ENCODE results near the gene DUSP22. TPM values are rescaled to one million over a fixed set of nuclear protein-coding genes. Genes with fewer than 3 reads are reported as not detected.
A peak's percentile ranks its signal among the peaks of the same experiment; 100 is the strongest.

The DUSP22 gene
- total RNA-seq, 4 donors from 2014 or later, result 34.7 to 75.9 (median 48.5) TPM

GRCh38 chr6:378090-378957 is 86.0 kb downstream of the DUSP22 start:
- Histone ChIP-seq H3K36me3 (no peaks in the 10 kb centered on the region), H3K9me3 (no peaks in the 10 kb centered on the region), H3K27me3 (no peaks in the 10 kb centered on the region), H3K4me1 (peaks cover 0 to 14% (median 3%) of the 10 kb centered on the region in 4 donors), H3K27ac (peak overlapping the region in 1 of 4 donors; percentile 67), H3K4me3 (no peak overlapping the region)
- DNase-seq, result peak in 2 of 3 donors; percentile 60 to 74
- TF ChIP-seq POLR2A (IDR thresholded peaks at IDR 0.05) (no peak), CTCF (IDR thresholded peaks at IDR 0.05) (no peak)

- Histone ChIP-seq H3K27ac (peak overlapping the region in 1 of 4 donors; percentile 67), H3K27me3 (no peaks in the 10 kb centered on the region), H3K9me3 (no peaks in the 10 kb centered on the region), H3K4me3 (peak overlapping the region in 1 of 4 donors; percentile 12), H3K36me3 (no peaks in the 10 kb centered on the region), H3K4me1 (peaks cover 0 to 14% (median 3%) of the 10 kb centered on the region in 4 donors)
- no peak for DNase-seq
- TF ChIP-seq CTCF (IDR thresholded peaks at IDR 0.05), result no peak
- no peak for TF ChIP-seq POLR2A (IDR thresholded peaks at IDR 0.05)
These were observed 86.7 kb downstream of the DUSP22 start for GRCh38 chr6:378958-379409.

- TF ChIP-seq CTCF (IDR thresholded peaks at IDR 0.05), result no peak
- no peak for TF ChIP-seq POLR2A (IDR thresholded peaks at IDR 0.05)
- H3K4me3 ChIP-seq, result peak overlapping the region in 1 of 4 donors; percentile 12
- DNase-seq, result peak in 2 of 3 donors; percentile 77 to 78
- no peaks in the 10 kb centered on the region for H3K36me3 ChIP-seq
- peaks cover 0 to 14% (median 3%) of the 10 kb centered on the region in 4 donors for H3K4me1 ChIP-seq
- no peaks in the 10 kb centered on the region for H3K27me3 ChIP-seq
- no peaks in the 10 kb centered on the region for H3K9me3 ChIP-seq
- peak overlapping the region in 1 of 4 donors; percentile 67 for H3K27ac ChIP-seq
These were observed 87.3 kb downstream of the DUSP22 start for GRCh38 chr6:379410-380181.

- Histone ChIP-seq H3K9me3 (no peaks in the 10 kb centered on the region), H3K4me1 (peaks cover 0 to 14% (median 3%) of the 10 kb centered on the region in 4 donors), H3K4me3 (no peak overlapping the region), H3K27ac (no peak overlapping the region), H3K36me3 (no peaks in the 10 kb centered on the region), H3K27me3 (no peaks in the 10 kb centered on the region)
- TF ChIP-seq CTCF (IDR thresholded peaks at IDR 0.05) (no peak), POLR2A (IDR thresholded peaks at IDR 0.05) (no peak)
- DNase-seq, result peak in 1 of 3 donors; percentile 44
These were observed 88.2 kb downstream of the DUSP22 start for GRCh38 chr6:380234-381218.

All from Peyer's patch (tissue), 4 donors.